Measurements from ENCODE around the gene MOCOS.
"Not testable (repeated sequence)": the region's sequence is repeated elsewhere in the genome, so short reads cannot be mapped to it uniquely, and the experiment has no call there.

MOCOS gene

DNA sequence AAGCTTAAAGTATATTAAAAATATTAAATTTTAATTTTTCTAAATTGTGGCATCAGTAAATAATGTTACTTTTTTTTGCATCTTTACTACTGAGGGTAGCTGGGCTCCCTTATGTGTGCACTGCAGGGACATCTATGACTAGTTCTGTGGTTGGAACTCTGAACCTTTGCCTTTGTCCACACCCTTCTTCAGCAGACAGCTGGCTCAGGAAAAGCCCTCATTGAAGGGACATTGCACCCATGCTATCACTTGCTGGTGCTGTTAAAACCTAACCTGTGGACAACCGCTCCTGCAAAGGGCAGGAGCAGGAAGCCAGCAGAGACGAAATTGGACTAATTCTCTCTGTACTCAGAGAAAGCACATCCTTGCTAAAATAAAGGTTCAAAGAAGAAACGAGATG lies 30.1 kb downstream of the MOCOS start (continued):
- TF ChIP-seq, protein P1, sequence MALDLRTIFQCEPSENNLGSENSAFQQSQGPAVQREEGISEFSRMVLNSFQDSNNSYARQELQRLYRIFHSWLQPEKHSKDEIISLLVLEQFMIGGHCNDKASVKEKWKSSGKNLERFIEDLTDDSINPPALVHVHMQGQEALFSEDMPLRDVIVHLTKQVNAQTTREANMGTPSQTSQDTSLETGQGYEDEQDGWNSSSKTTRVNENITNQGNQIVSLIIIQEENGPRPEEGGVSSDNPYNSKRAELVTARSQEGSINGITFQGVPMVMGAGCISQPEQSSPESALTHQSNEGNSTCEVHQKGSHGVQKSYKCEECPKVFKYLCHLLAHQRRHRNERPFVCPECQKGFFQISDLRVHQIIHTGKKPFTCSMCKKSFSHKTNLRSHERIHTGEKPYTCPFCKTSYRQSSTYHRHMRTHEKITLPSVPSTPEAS (tag by site-specific recombination; IDR thresholded peaks at IDR 0.05): no peak
- no peak for TF ChIP-seq ZBTB8A (tag by site-specific recombination; IDR thresholded peaks at IDR 0.05)
- TF ChIP-seq ZNF677 (tag by site-specific recombination; IDR thresholded peaks at IDR 0.05): no peak
- no peak for TF ChIP-seq ZNF211 (tag by site-specific recombination; IDR thresholded peaks at IDR 0.05; ENCODE audit: low read depth)
- TF ChIP-seq EGR2 (tag by site-specific recombination; IDR thresholded peaks at IDR 0.05; ENCODE audit: low read depth): no peak
- no peak for TF ChIP-seq OVOL3 (tag by site-specific recombination; IDR thresholded peaks at IDR 0.05)
- TF ChIP-seq ZNF571 (tag by site-specific recombination; IDR thresholded peaks at IDR 0.05): no peak
- no peak for TF ChIP-seq ZNF214 (tag by site-specific recombination; IDR thresholded peaks at IDR 0.05; ENCODE audit: borderline replicate concordance)
- TF ChIP-seq SP7 (tag by site-specific recombination; IDR thresholded peaks at IDR 0.05): no peak
- no peak for TF ChIP-seq ZNF354C (tag by site-specific recombination; IDR thresholded peaks at IDR 0.05; ENCODE audit: borderline replicate concordance, low read depth)
- TF ChIP-seq, protein P2, sequence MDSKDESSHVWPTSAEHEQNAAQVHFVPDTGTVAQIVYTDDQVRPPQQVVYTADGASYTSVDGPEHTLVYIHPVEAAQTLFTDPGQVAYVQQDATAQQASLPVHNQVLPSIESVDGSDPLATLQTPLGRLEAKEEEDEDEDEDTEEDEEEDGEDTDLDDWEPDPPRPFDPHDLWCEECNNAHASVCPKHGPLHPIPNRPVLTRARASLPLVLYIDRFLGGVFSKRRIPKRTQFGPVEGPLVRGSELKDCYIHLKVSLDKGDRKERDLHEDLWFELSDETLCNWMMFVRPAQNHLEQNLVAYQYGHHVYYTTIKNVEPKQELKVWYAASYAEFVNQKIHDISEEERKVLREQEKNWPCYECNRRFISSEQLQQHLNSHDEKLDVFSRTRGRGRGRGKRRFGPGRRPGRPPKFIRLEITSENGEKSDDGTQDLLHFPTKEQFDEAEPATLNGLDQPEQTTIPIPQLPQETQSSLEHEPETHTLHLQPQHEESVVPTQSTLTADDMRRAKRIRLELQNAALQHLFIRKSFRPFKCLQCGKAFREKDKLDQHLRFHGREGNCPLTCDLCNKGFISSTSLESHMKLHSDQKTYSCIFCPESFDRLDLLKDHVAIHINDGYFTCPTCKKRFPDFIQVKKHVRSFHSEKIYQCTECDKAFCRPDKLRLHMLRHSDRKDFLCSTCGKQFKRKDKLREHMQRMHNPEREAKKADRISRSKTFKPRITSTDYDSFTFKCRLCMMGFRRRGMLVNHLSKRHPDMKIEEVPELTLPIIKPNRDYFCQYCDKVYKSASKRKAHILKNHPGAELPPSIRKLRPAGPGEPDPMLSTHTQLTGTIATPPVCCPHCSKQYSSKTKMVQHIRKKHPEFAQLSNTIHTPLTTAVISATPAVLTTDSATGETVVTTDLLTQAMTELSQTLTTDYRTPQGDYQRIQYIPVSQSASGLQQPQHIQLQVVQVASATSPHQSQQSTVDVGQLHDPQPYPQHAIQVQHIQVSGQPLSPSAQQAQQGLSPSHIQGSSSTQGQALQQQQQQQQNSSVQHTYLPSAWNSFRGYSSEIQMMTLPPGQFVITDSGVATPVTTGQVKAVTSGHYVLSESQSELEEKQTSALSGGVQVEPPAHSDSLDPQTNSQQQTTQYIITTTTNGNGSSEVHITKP (tag by site-specific recombination; IDR thresholded peaks at IDR 0.05): no peak
- TF ChIP-seq SP2 (tag by site-specific recombination; IDR thresholded peaks at IDR 0.05): no peak

DNA sequence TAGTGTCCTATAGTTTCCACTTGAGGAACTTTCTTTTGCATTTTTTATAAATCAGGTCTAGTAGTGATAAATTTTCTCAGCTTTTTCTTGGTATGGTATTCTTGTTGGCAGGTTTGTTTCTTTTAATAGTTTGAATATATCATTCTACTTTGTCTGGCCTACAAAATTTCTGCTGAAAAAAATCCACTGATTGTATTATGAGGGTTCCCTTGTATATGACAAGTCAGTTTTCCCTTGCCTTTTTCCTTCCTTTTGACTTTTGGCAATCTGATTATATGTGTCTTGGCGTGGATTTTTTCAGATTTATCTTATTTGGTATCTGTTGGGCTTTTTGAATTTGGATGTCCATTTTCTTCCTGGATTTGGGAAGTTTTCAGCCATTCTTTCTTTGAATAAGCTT lies 41.9 kb downstream of the MOCOS start:
- ChIA-PET CTCF (no interaction called here), POLR2A (no interaction called here)
- Histone ChIP-seq H3K27ac (ENCODE audit: extremely low read depth, low read depth, low read length) (no peak overlapping the region), H3K4me3 (ENCODE audit: low read depth, low read length) (no peak overlapping the region), H3K4me1 (ENCODE audit: control insufficient read depth, insufficient read depth, low read length) (no peaks in the 10 kb centered on the region), H3K9me3 (ENCODE audit: control insufficient read depth, insufficient read depth, low read depth, low read length) (no peaks in the 10 kb centered on the region), H3K36me3 (ENCODE audit: control insufficient read depth in 2 of 2, insufficient read depth in 1 of 2, low read length in 2 of 2) (peaks cover 0 to 3% of the 10 kb centered on the region in 2 experiments; a peak in 1 of 3 replicates)
- TF ChIP-seq ZNF140 (tag by site-specific recombination; IDR thresholded peaks at IDR 0.05) (no peak), ZNF626 (tag by site-specific recombination; IDR thresholded peaks at IDR 0.05) (0 out of 2 replicates have a peak, but pooled peaks have one; percentile 17), ZNF10 (tag by site-specific recombination; IDR thresholded peaks at IDR 0.05) (no peak), ZNF561 (tag by site-specific recombination; IDR thresholded peaks at IDR 0.05; ENCODE audit: borderline replicate concordance) (no peak), ZNF791 (tag by site-specific recombination; IDR thresholded peaks at IDR 0.05) (peak; percentile 99), TRIM28 (IDR thresholded peaks at IDR 0.05; ENCODE audit: borderline replicate concordance, low read length) (peak; percentile 99), ZNF23 (tag by site-specific recombination; IDR thresholded peaks at IDR 0.05; ENCODE audit: borderline replicate concordance) (no peak), SETDB1 (IDR thresholded peaks at IDR 0.05; ENCODE audit: insufficient read length, low read length) (peak; percentile 99), ZFP37 (tag by site-specific recombination; IDR thresholded peaks at IDR 0.05) (no peak)

DNA sequence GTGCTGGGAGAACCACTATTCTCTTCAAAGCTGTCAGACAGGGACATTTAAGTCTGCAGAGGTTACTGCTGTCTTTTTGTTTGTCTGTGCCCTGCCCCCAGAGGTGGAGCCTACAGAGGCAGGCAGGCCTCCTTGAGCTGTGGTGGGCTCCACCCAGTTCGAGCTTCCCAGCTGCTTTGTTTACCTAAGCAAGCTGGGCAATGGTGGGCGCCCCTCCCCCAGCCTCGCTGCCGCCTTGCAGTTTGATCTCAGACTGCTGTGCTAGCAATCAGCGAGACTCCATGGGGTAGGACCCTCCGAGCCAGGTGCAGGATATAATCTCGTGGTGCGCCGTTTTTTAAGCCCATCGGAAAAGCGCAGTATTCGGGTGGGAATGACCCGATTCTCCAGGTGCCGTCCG lies 53.2 kb downstream of the MOCOS start:
- H3K36me3 ChIP-seq (ENCODE audit: control insufficient read depth in 2 of 2, insufficient read depth in 1 of 2, low read length in 2 of 2); CTCF ChIA-PET; H3K9me3 ChIP-seq (ENCODE audit: control insufficient read depth, insufficient read depth, low read depth, low read length); POLR2A ChIA-PET; H3K4me1 ChIP-seq (ENCODE audit: control insufficient read depth, insufficient read depth, low read length); H3K4me3 ChIP-seq (ENCODE audit: low read depth, low read length); H3K27ac ChIP-seq (ENCODE audit: extremely low read depth, low read depth, low read length): not testable (repeated sequence)
